ENCODE measurements around the gene MICU1.

GRCh38 chr10:72337722-72338121, 288.2 kb downstream of the MICU1 start:
- TF ChIP-seq GATA2 (IDR thresholded peaks at IDR 0.05; ENCODE audit: low read depth, low read length), result no peak
- TF ChIP-seq GATA3 (IDR thresholded peaks at IDR 0.05; ENCODE audit: low read depth, low read length), result no peak

Measured in SH-SY5Y (cell line).